ENCODE data around the gene SNTG2. TPM values are rescaled to one million over a fixed set of nuclear protein-coding genes. Genes with fewer than 3 reads are reported as not detected.
"Not testable (repeated sequence)": the region's sequence is repeated elsewhere in the genome, so short reads cannot be mapped to it uniquely, and the experiment has no call there.

The SNTG2 gene
- total and polyA plus RNA-seq, 12 donors = 0.26 to 4.3 (median 0.72) TPM; not detected in 1

- WGBS, 4 donors = 67 to 74% (median 71%) methylated on average over 8 of the region's 8 CpGs
- intact Hi-C loops (cut with DNase I) = no loop called here
- TF ChIP-seq POLR2A (IDR thresholded peaks at IDR 0.05) (no peak), CTCF (IDR thresholded peaks at IDR 0.05) (no peak)
- H3K4me3 ChIP-seq = no peak overlapping the region
- H3K4me1 ChIP-seq (replicated peaks in 1 of 2) = no peaks in the 10 kb centered on the region
- H3K9me3 ChIP-seq (replicated peaks in 1 of 3) = no peaks in the 10 kb centered on the region
- H3K27me3 ChIP-seq = no peaks in the 10 kb centered on the region
- DNase-seq = no peak
- H3K36me3 ChIP-seq (replicated peaks in 1 of 2) = no peaks in the 10 kb centered on the region
- H3K27ac ChIP-seq = no peak overlapping the region
Observed at GRCh38 chr2:1104364-1104763, 153.7 kb downstream of the SNTG2 start.

GRCh38 chr2:1106344-1106743 is 155.7 kb downstream of the SNTG2 start:
- H3K4me3 ChIP-seq; H3K27me3 ChIP-seq; intact Hi-C loops (cut with DNase I); H3K27ac ChIP-seq; DNase-seq; H3K9me3 ChIP-seq (replicated peaks in 1 of 3); H3K4me1 ChIP-seq (replicated peaks in 1 of 2); H3K36me3 ChIP-seq (replicated peaks in 1 of 2): not testable (repeated sequence)
- 76 to 89% (median 78%) methylated on average over 10 to 14 of the region's 14 CpGs for WGBS, 4 donors

- H3K9me3 ChIP-seq (replicated peaks in 1 of 3) = no peaks in the 10 kb centered on the region
- no peak for DNase-seq
- TF ChIP-seq CTCF (IDR thresholded peaks at IDR 0.05) = no peak
- TF ChIP-seq POLR2A (IDR thresholded peaks at IDR 0.05) = no peak
- H3K4me1 ChIP-seq (replicated peaks in 1 of 2) = peaks cover 0 to 3% of the 10 kb centered on the region in 2 donors
- WGBS, 4 donors = 69 to 80% (median 69%) methylated on average over 10 to 12 of the region's 12 CpGs
- intact Hi-C loops (cut with DNase I) = no loop called here
- H3K27me3 ChIP-seq = no peaks in the 10 kb centered on the region
- H3K4me3 ChIP-seq = no peak overlapping the region
- no peaks in the 10 kb centered on the region for H3K36me3 ChIP-seq (replicated peaks in 1 of 2)
- no peak overlapping the region for H3K27ac ChIP-seq
Observed at GRCh38 chr2:1115843-1116539, 165.3 kb downstream of the SNTG2 start.

- no peaks in the 10 kb centered on the region for H3K4me1 ChIP-seq (replicated peaks in 1 of 2)
- 69 to 77% (median 72%) methylated on average over 2 to 5 of the region's 5 CpGs for WGBS, 4 donors
- H3K27ac ChIP-seq = no peak overlapping the region
- DNase-seq = no peak
- no peaks in the 10 kb centered on the region for H3K9me3 ChIP-seq (replicated peaks in 1 of 3)
- intact Hi-C loops (cut with DNase I) = no loop called here
- no peaks in the 10 kb centered on the region for H3K27me3 ChIP-seq
- H3K4me3 ChIP-seq = no peak overlapping the region
- no peak for TF ChIP-seq CTCF (IDR thresholded peaks at IDR 0.05)
- TF ChIP-seq POLR2A (IDR thresholded peaks at IDR 0.05) = no peak
- no peaks in the 10 kb centered on the region for H3K36me3 ChIP-seq (replicated peaks in 1 of 2)
Observed at GRCh38 chr2:1117569-1117968, 166.9 kb downstream of the SNTG2 start.

- H3K27me3 ChIP-seq = no peaks in the 10 kb centered on the region
- 42 to 83% (median 53%) methylated on average over 1 of the region's 1 CpG for WGBS, 4 donors
- intact Hi-C loops (cut with DNase I) = no loop called here
Observed at GRCh38 chr2:1125217-1125616, 174.6 kb downstream of the SNTG2 start.

More at GRCh38 chr2:1125217-1125616, 174.6 kb downstream of the SNTG2 start:
- Histone ChIP-seq H3K27ac (no peak overlapping the region), H3K9me3 (replicated peaks in 1 of 3) (no peaks in the 10 kb centered on the region), H3K36me3 (replicated peaks in 1 of 2) (no peaks in the 10 kb centered on the region), H3K4me3 (no peak overlapping the region), H3K4me1 (replicated peaks in 1 of 2) (no peaks in the 10 kb centered on the region)
- no peak for DNase-seq
- no peak for TF ChIP-seq CTCF (IDR thresholded peaks at IDR 0.05)
- TF ChIP-seq POLR2A (IDR thresholded peaks at IDR 0.05) = no peak
